GM19468 (cell line): ENCODE measurements around the gene LGALS9.
A peak's percentile ranks its signal among the peaks of the same experiment; 100 is the strongest.

ENCODE experiments used
- ATAC-seq: cut with Tn5 transposase; IDR thresholded peaks from one replicate; pipeline ENCODE4 v1.9.1; 2021; ENCODE audit warnings: mild to moderate bottlenecking, moderate library complexity, moderate number of reproducible peaks; ENCODE audit not compliant: unreplicated experiment; ENCODE audit errors: extremely low read depth

The LGALS9 gene

DNA sequence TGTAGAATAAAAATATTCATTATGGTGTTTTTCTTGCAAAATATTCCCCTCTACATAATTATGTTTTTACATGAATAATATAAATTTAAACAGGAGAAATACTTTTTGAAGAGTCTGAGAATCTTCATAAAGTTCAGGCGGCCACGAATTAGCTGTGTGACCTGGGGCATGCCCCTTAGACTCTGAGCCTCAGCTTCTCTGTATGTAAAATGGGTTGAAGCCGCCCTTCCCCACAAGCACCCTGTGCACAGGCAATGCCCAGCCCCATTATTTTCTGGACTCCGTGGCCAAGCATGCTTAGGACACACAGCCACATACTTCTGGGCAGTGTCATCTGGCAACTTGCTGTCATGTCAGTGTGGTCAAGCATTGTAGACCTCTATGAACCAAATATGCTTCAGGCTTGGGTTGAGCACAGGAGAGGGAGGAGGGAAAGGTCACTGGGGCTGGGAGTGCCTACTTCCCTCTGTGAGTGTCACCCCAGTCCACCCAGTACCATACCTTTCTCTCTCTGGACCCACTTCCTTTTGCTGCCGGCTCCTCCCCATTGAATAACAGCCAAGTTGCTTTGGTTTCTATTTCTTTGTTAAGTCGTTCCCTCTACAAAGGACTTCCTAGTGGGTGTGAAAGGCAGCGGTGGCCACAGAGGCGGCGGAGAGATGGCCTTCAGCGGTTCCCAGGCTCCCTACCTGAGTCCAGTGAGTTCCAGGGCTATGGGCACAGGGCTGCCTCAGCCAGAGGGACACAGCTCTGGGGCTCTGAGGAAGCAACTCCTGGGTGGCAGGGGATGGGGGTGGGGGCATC is at the start of gene LGALS9:
TSS of gene LGALS9 (plus strand) at position 582 of the 804 bp plus-strand sequence. CDS start at position 660, 78 bp downstream.
- ATAC-seq: peak; percentile 43

DNA sequence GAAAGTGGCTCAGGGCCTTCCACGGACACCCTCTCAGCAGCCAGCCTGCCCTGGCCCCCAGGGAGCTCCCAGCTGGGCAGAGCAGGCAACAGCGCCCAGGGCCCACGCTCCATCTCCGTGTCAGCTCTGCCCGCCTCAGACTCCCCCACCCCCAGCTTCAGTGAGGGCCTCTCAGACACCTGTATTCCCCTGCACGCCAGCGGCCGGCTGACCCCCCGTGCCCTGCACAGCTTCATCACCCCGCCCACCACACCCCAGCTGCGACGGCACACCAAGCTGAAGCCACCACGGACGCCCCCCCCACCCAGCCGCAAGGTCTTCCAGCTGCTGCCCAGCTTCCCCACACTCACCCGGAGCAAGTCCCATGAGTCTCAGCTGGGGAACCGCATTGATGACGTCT is 48.3 kb upstream of the LGALS9 start:
- ATAC-seq: no peak

- ATAC-seq: no peak
Measured at GRCh38 chr17:27585153-27585681, 45.8 kb upstream of the LGALS9 start.

DNA sequence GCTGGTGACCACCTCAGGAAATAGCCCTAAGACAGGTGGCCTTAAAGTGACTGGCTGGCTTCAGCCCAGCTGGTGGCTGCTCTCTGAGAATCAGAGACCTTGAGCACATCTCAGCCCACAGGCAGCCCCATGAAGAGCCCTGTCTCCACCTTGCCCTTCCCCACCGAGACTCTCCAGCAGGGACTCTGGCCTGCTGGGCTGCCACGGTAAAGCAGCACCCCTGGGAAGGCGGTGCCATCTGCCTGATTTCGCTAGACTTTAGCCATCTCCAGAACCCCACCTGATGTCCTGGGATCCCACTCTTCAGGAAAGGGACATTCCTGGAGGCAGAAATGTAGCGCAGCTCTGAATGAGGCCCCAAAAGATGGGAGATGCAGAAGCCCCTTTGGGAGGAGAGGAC is 45.2 kb upstream of the LGALS9 start:
- ATAC-seq: no peak

DNA sequence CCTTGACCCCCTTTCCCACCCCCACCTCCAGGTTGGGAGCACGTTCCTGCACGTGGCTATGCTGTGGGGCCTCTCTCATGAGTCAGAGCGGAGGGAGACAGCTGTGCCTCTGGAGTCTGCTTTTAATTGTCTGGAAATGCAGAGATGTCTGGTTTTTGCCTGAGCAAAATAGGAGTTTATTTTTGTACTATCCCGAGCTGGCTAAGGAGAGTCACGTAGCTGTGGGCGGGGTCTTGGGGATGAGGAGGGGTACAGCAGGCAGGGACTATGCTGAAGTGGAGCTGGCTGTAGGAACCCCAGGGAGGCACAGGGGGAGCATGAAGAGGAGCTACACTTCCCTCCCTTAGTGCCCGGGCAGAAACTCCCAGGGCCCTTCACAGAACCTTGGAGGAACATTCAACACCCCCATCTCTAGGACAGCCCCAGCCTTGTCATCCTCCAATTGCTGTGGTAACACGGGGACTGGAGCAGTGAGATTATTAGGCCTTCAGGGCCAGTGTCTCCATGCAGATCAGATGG is 44.7 kb upstream of the LGALS9 start:
- no peak for ATAC-seq

GRCh38 chr17:27588354-27588753 is 42.6 kb upstream of the LGALS9 start:
- no peak for ATAC-seq

DNA sequence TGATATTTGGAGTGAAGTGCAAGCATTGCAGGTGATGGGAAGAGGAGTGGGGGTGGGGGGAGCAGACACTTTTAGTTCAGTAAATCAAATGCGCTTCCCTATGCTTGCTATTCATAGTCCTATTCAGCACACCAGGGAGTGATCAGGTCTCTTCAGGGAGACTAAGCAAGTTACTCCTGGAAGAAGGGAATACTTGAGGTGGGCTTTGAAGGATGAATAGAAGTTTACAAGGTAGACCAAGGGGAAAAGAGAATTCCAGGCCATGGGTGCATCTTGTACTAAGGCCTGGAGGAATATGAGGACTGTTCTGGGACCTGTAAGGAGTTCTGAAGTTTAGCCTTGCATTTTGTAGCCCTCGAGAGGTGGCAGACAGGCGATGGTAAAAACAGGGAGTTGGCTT is 40.1 kb upstream of the LGALS9 start:
- ATAC-seq: no peak

DNA sequence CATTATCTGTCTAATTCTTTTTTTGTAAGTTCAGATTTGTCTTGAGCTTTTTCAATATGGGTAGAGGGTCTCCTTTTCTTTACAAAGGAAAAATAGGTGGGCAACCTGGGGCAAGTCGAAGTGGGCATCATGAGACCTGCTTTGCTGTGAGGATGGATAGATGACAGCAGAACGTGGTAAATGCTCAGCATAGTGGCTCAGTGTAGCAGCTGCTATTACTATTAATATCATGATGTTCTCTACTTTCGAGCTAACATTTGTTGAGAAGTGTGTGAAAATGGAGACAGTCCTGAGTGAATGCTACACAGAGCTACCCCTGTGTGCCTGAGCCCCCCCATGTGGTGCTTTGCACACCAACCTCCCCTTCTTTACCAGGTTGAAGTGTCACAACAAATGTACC is 39.0 kb upstream of the LGALS9 start:
- ATAC-seq: no peak

DNA sequence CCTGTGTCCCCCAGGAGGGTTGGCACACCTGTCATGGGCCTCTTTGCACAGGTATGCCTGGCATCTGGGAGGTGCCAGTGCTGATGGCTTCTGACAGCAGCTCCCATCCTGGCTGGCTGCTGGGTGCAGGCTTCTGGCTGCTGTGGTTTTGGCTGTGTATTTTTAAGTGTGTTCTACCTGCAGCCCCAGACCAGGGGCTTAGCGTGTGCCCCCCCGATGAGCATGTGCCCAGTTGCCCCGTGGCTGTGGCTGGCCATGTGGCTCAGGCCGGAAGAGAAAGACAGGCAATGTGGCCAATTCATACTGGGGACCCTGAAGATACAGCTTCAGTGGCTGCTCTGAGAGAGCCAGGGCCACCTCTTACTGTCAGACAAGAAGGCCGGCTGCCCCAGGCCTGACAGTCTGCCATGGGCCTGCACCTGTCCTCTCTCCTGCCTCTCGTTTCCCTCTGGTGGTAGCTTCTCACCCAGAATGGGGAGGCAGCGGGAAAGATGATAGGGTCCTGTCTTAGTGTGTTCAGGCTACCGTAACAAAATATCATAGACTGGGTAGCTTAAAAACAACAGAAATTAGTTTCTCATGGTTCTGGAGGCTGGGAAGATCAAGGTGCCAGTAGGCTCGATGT is 37.6 kb upstream of the LGALS9 start:
- no peak for ATAC-seq

- no peak for ATAC-seq
Measured at GRCh38 chr17:27593857-27594255, 37.1 kb upstream of the LGALS9 start.

- ATAC-seq: no peak
Measured at GRCh38 chr17:27595208-27595607, 35.8 kb upstream of the LGALS9 start.

GRCh38 chr17:27596096-27596495 is 34.9 kb upstream of the LGALS9 start:
- no peak for ATAC-seq

DNA sequence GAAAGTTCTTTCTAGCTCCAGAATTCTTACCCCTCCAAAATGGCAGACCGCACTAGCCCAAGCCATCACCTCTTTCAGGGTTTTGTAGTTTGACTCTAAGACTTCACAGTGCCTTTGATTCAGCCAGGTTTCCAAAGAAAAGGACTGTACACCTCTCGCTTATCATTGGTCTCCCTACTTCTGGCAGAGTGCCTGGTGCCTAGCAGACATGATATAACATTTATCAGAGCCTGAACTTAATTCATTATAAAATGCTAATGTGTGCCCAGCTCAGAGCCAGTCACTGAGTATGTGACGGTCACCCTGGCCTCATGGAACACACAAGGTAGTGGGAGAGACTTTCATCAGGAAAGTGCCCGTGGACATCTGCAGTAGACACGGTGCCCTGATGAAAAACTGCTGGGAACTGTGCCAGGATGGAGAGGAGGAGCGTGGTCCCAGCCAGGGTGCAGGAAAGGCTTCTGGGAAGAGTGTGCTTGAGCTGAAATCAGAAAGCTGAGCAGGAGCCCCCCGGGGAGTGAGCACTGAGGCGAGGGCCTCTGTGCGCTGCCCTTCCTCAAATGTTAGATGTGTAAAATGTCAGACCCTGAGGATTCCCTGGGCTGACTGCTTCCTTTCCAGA is 34.3 kb upstream of the LGALS9 start:
- ATAC-seq: no peak

DNA sequence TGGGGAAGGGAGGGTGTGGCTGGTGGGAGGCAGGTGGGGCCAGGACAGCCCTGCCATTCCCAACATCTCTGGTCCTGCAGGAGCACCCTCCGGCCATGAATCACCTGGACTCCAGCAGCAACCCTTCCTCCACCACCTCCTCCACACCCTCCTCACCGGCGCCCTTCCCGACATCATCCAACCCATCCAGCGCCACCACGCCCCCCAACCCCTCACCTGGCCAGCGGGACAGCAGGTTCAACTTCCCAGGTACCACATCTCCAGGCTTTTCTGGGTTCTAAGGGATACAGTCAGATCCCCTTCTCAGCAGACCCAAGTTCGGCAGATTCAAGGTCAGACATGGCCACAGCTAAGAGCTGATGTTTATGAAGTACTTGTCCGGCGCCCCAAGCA is 33.8 kb upstream of the LGALS9 start:
- ATAC-seq: no peak

DNA sequence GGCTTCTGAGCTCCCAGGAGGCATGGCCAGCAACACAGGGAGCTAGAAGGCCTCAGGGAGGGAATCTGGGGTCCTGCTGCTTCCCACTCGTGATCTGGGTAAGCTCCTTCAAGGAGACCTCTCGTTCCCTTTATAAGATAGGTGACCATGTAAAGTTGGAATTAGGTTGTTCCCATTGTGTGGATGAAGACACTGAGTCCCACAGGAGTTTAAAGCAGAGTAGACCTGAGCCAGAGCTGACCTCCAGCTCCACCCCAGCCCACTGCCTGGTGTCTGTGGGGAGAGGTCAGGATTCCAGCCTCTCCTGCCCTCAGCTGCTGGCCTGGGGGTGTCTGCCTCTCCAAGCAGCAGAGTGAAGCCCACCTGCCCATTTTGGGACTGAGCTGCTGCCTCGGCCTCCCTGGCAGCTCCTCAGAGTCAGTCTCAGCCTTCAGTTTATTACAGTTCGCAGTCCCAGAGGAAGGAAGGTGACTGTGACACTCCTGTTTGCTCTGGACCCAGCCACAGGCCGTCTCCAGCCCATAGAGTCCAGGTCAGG is 33.1 kb upstream of the LGALS9 start:
- ATAC-seq: no peak

DNA sequence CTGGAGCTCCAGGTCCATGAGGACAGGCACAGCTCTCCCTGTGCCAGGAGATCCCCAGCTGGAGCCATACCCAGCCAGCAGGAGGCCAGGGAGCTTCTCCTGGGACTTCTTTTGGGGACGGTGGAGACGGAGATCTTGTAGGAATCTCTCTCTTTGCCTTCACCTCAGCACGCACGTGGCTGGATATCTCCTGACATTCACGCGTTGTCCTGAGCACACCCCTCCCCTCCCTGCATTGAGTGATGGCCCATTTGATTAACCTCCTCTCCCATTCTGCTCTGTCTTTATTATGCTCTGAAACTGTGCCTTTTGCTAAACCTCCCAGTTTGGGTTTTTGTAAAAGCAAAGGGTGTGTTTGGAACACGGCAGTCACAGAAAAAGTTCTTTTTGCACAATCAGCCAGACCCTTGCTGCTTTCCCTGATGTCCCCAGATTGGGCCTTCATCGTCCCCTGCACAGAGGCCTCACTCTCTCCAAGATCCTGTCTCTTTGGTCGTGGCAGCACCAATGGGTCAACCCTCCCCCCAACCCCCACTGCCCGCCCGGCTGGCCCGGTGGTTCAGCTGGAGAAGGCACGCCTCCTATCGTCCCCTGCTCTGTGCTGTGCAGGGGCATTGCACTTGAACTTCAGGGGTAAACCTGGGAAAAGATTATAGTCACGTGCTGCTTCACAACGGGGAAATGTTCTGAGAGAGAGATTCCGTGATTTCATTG is 32.5 kb upstream of the LGALS9 start:
- ATAC-seq: no peak

GRCh38 chr17:27600471-27600870 is 30.5 kb upstream of the LGALS9 start:
- ATAC-seq: no peak

DNA sequence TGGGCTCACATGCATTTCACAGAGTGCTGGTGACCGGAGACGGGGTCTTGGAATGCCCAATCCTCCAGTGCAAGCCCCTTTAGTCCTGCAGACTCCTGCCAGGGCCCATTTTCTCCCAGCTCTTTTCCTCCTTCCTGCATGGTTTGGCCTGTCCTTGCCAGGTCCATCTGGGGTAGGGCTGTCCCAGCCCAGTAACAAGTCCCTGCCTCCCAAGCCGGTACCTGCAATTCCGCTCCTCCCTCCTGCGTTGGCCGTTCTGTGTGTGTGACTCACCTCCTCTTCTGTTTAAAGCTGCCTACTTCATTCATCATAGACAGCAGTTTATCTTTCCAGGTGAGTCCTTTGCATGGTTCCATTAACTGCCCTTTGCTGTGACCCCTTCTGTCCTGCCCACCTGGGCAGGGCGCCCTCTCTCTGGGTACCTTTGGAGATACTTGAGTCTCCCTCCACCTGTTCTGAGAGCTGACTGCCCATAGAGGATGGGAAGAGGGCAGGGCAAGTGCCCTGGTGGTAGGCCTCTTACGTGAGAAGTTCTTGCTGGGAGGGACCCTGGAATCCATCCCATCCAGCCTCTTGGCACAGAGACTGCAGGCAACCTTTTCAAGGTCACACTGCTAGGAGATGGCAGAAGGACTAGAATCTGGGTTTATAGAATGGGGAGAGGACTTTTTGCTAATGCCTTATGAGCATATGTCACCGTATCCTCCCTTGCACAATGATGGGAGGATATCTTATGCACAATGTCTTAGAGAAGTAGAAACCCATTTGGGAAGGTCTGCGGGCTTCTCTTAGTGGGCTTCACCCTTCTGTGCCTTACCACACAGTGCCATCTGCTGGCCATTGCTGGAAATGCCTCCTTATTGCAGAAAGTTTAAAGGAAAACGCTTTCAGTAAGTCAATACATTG is 29.7 kb upstream of the LGALS9 start:
- ATAC-seq: no peak

- ATAC-seq: no peak
Measured at GRCh38 chr17:27601975-27602302, 29.0 kb upstream of the LGALS9 start.
